HG03064 (cell line): ENCODE results near the gene CSF3.

Experiments used
- ATAC-seq: cut with Tn5 transposase; IDR thresholded peaks from one replicate; pipeline ENCODE4 v1.9.1; 2021; ENCODE audit warnings: low read depth; ENCODE audit not compliant: unreplicated experiment

The CSF3 gene

GRCh38 chr17:40022961-40023541 is 7.8 kb downstream of the CSF3 start:
- ATAC-seq = no peak

- no peak for ATAC-seq
Measured at GRCh38 chr17:40023590-40024292, 8.5 kb downstream of the CSF3 start.

GRCh38 chr17:40024901-40025300 is 9.7 kb downstream of the CSF3 start:
- no peak for ATAC-seq

GRCh38 chr17:40025559-40025958 is 10.3 kb downstream of the CSF3 start:
- no peak for ATAC-seq

DNA sequence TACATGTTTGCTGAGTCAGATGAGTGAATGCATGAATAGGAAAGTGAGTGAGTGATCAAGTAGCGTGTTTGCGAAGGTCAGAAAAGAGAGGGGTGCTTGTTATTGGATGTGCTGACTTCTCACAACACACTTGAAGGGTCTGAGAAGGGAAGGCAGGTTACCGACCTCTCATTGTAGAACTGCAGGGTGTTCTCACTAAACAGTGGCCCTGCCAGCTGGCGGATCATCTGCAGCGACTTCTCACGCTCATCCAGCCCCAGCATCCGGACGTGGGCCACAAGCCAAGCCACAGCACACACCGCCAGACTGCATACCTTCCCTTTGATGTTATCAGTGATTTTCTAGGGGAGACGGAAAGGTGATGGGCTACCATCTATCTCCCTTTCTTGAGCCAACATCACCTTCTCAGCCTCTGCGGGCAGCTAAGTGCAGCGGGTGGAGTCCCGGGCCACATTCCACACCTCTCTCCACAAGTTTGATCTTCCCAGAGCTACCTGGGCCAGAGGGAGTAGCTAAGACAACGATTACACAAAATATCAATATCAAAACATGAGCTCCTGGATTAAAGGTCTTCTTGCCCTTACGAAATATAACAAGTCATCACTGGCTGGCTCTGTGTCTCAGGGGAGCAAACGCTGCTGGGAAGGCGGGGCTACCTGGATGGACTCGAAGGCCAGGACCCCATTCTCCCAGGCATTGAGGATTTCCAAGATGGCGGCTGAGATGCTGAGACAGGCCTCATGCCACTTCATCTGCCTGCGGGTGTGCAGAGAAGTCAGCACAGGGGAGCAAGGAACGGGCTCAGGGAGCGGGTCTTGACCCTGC is 11.0 kb downstream of the CSF3 start:
- no peak for ATAC-seq

GRCh38 chr17:40026816-40027613 is 11.8 kb downstream of the CSF3 start:
- ATAC-seq = no peak

- ATAC-seq = no peak
Measured at GRCh38 chr17:40027614-40028012, 12.4 kb downstream of the CSF3 start.

GRCh38 chr17:40028595-40028994 is 13.4 kb downstream of the CSF3 start:
- no peak for ATAC-seq

DNA sequence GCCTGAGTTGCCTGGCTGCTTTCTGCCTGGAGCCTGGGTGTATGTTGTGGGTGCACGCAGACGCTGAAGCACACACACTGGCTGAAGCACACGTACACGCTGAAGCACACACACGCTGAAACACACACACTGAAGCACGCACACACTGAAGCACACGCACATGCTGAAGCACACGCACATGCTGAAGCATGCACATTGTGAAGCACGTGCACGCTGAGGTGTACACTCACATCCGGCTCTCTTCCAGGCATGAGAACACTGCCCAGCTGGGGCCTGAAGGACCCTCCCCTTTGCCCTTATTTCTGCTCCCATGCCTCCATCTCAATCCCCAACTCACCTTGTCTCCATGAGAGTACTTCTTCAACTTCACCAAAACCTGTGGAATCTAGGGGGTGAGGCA is 16.5 kb downstream of the CSF3 start:
- ATAC-seq = no peak

DNA sequence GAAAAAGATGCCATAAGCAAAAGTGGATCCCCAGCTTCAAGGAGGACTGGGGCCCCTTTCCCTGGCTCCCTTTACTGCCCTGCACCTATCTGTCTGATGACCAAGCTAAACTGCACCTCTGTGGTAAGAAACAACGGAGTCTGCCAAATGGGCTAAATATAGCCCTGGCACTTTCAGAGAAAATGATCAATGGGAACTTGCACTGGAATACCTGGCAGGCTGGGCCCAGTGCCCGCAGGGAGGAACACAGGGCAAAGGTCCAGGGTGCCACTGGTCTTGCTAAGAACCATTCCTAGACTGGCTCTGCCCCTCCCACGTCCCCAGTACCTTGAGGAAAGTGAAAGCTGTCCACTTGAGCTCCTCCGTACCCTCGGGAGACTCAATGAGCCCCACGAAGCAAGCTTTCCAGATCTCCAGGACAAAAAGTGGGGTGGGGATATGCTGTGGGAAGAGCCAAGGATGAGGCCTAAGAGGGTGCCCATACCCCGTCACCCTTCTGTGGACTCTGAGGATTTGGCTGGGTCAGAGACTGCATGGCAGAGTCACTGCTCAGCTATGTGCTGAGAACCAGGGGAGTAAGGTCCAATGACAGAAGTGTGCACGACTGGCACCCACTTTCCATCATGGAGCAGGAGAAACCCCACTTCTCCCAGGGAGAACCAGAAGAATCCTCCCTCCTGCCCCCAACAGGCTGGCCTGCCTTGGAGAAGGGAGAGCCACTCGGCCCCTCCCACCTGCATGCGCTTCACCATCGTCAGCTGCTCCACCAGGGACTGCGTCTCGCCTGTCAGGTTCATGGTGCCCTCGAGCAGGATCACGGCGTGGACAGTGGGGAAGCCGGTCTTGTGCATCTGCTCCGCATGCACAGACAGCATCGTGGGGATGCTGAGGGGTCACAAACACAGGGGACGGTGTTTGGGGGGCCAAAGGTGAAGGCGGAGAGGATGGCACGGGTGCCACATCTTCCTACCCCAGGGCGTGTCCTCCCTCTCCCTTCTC is 17.4 kb downstream of the CSF3 start:
- ATAC-seq = no peak

GRCh38 chr17:40033339-40033738 is 18.1 kb downstream of the CSF3 start:
- ATAC-seq = no peak

DNA sequence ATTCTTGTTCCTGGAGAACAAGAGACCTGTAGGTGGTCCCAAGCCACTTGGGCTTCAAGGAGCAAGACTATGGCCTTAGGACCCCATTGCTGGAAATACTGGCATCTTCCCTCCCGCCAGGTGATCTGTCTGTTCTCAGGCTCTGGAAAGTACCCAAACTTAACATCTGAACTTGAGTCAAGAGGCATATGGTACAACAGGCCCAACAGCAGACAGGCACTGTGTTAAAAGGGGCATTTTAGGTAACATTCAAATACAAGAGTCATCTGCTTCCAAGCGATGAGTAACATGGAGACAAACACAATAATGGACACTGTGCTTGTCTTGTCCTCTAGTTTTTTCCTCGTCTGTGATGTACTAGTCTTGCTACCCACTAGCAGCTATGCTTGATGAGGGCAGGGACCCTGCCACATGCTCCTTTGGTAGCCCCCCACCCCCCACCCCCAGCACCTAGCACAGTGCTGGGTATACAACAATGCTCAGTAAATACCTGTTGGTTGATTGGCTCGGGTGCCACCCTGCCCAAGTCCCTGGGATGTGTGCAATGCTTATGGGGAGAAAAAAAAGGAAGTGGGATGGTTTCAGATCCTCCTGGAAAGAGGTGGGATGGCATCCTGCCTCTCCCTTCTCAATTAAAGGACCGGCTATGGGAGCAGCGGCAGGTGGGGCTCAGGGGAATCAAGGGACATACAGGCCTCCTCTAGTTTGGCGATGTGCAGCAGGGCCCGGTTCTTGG is 19.4 kb downstream of the CSF3 start:
- ATAC-seq = no peak

DNA sequence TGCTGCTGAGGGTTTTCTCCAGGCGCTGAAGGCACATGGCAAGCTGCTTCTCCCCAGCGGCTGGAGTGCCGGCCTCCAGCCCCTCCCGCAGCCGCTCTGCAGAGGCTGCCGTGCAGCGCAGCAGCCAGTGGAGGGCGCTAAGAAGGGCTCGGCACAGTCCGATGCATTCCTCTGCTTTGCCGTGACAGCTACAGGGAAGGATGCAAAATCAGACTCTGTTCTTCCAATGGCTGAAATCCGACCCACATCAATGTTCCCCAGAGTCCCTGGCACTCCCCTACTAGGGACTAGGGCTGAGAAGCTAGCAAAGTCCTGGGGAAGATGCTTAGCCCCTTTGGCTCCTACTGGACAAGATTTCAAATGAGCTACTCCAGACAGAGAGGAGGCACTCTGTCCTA is 19.9 kb downstream of the CSF3 start:
- no peak for ATAC-seq

- no peak for ATAC-seq
Measured at GRCh38 chr17:40038882-40039513, 23.8 kb downstream of the CSF3 start.

GRCh38 chr17:40041196-40041595 is 26.0 kb downstream of the CSF3 start:
- ATAC-seq = no peak

GRCh38 chr17:40056379-40057015 is 41.3 kb downstream of the CSF3 start:
- ATAC-seq = no peak

GRCh38 chr17:40058186-40058784 is 43.0 kb downstream of the CSF3 start:
- no peak for ATAC-seq

- no peak for ATAC-seq
Measured at GRCh38 chr17:40058865-40059264, 43.6 kb downstream of the CSF3 start.
